22Rv1 (cell line): ENCODE measurements around the gene MTF2.
A peak's percentile ranks its signal among the peaks of the same experiment; 100 is the strongest.

Experiments
- H3K27ac ChIP-seq: fragments of 450-650 bp; 2 replicates; pipeline ENCODE4 v1.5.1; 2017
- CTCF ChIP-seq: fragments of 450-650 bp; IDR thresholded peaks from 2 replicates; pipeline ENCODE4 v1.5.1; 2017; ENCODE audit warnings: mild to moderate bottlenecking
- ZFX ChIP-seq: fragments of 450-650 bp; IDR thresholded peaks from 2 replicates; pipeline ENCODE4 v1.6.1; 2017; ENCODE audit warnings: antibody characterized with exemption, borderline replicate concordance

Gene MTF2

DNA sequence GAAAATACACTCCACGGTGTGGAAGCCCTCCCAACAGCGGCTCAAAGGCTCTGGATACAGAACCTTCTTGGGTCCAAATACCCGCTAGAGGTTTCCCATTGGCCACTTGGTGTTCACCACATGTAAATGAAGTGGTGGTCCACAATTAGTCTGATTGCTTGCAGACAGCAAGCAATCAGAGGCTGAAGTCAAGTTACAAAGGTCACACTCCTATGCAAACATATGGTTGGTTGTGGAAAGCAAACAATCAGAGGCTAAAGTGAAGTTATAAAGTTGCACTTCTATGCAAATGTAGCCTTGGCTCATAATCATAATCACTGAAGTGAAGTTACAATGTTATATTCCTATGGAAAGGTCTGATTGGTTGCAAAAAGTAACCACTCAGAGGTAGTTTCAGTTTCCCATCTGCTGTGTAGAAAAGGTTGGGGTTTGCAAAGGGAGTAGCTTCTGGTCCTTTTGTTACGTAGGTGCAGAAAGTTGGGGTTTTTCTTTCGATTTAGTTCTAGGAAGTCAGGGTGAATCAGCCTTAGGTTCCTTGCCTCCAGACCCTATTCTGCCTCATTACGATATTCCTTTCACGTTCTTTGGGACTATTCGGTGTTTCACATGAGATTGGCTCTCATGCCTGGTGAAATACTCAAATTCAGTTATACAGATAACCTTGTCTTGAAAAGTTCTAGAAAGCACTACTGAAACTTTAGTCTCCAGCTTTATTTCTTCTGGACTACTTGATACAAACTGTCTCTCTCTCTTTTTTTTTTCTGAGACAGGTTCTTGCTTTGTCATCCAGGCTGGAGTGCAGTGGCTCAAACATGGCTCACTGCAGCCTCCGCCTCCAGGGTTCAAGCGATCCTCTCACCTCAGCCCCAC lies 36.7 kb upstream of the MTF2 start:
- no peak for TF ChIP-seq ZFX
- TF ChIP-seq CTCF: no peak
- peak overlapping the region; percentile 32 for H3K27ac ChIP-seq

GRCh38 chr1:93043057-93043557 lies 36.0 kb upstream of the MTF2 start:
- H3K27ac ChIP-seq: peak overlapping the region; percentile 32
- TF ChIP-seq CTCF: no peak
- TF ChIP-seq ZFX: no peak

DNA sequence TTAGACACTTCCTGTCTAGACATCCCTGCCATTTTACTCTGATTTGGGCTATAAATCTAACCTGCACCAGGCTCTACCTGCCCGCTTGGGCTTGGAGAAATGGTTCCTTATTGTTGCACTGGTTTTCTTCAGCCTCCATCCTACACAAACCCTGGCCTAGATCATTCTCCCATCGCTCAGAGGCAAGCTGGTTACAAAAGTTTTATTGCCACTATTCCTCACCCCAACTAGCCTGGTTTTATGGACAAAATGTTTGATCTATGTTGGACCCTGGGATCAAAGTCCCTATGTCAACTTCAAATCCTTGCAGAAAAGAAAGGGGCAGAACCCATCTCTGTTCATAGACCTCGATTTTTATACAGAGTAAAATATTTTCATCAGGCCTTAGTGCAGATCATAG lies 31.5 kb upstream of the MTF2 start:
- H3K27ac ChIP-seq: no peak overlapping the region
- no peak for TF ChIP-seq CTCF

- TF ChIP-seq CTCF: no peak
- TF ChIP-seq ZFX: no peak
- H3K27ac ChIP-seq: no peak overlapping the region
Observed at GRCh38 chr1:93051961-93052360, 27.1 kb upstream of the MTF2 start.

GRCh38 chr1:93056214-93056613 lies 22.9 kb upstream of the MTF2 start:
- H3K27ac ChIP-seq: no peak overlapping the region
- TF ChIP-seq CTCF (no peak), ZFX (no peak)

DNA sequence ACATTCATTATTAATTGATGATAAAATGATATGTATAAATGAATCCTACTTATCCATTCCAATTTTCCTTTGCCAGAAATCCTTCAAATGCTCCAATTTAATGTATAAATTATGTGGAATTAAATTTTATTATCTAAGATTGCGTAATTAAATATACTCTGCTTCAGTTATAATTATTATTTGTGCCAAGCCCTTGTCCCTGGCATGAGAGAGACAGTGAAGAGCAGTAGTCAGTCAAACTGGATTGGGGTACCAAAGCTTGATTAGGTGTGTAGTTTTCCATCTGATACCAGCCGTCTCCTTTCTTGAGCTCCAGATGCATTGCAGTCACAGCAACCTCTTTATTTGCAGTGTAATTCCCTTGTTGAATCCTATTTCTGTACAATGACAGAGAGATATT lies 22.4 kb upstream of the MTF2 start:
- no peak overlapping the region for H3K27ac ChIP-seq
- TF ChIP-seq ZFX (no peak), CTCF (no peak)

DNA sequence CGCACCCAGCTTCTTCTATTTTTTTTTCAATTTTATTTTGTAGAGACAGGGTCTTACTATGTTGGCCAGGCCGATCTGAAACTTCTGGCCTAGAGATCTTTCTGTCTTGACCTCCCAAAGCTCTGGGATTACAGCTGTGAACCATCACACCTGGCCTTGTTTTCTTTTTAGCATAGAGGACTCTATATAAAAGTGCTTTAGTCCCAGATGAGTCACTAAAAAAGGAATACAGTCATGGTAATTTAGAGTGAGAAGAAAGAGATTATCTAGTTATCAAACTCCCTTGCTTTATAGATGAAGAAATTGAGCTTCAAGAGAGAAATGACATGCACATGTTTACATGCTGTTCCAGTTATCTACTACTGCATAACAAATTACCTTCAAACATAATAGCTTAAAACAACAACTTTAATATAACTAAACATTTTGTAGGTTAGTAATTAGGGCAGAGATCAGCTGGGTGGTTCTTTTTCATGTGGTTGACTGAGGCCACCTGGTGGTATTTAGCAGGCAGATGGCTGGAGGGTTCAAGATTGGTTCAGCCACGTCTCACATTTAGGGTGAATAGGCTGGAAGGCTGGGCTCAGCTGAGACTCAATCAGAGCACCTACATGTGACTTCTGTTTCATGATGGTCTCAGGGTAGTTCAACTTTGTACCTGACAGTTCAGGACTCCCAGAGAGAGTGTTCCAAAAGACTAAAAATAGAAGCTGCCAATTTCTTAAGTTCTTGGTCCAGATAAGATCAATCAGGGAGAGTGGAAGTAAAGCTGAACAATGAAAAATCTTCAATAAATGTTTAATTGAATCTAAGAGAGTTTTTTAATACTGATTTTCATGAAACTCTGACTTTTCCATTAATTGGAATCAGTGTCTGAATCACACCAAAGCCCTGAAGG lies 16.9 kb upstream of the MTF2 start:
- H3K27ac ChIP-seq: no peak overlapping the region
- TF ChIP-seq CTCF (peak; percentile 73), ZFX (no peak)
